Right lobe of liver (tissue), 6 donors: ENCODE data around the gene MOBP. TPM values are rescaled to one million over a fixed set of nuclear protein-coding genes. Genes with fewer than 3 reads are reported as not detected.

Source experiments
- ATAC-seq, 4 donors: fragments of 200-7000 bp; cut with Tn5 transposase; one replicate each; pipeline ENCODE4 v1.9.1; 2020; ENCODE audit warnings: mild to moderate bottlenecking in 4 of 4, moderate library complexity in 4 of 4
- DNase-seq, 3 donors: peaks; one replicate each; pipeline ENCODE4 v3.0.0-alpha.2; 2020
- H3K27ac ChIP-seq, 3 donors: fragments of 200-600 bp; one replicate each; pipeline ENCODE4 v1.8.0; 2022
- H3K27me3 ChIP-seq, 2 donors: fragments of 200-600 bp; one replicate each; pipeline ENCODE4 v1.8.0; 2022
- H3K36me3 ChIP-seq, 4 donors: fragments of 200-600 bp; sonication (generic) in 1 of 4; one replicate each; pipeline versions ENCODE4 v1.5.1 to v1.8.0; 2017 to 2022; ENCODE audit warnings: control low read depth in 1 of 4
- H3K4me1 ChIP-seq, 4 donors: fragments of 200-600 bp; sonication (generic) in 1 of 4; one replicate each; pipeline versions ENCODE4 v1.5.1 to v1.8.0; 2017 to 2022; ENCODE audit warnings: control low read depth in 1 of 4
- H3K4me3 ChIP-seq, 3 donors: fragments of 200-600 bp; one replicate each; pipeline ENCODE4 v1.8.0; 2022
- H3K9me3 ChIP-seq, 4 donors: fragments of 200-600 bp; sonication (generic) in 1 of 4; one replicate each; pipeline versions ENCODE4 v1.5.1 to v1.8.0; 2017 to 2022; ENCODE audit warnings: control low read depth in 1 of 4
- POLR2A ChIP-seq: fragments of 450-650 bp; IDR thresholded peaks from one replicate; pipeline ENCODE4 v1.6.1; 2017; ENCODE audit warnings: antibody characterized with exemption, mild to moderate bottlenecking
- WGBS: methylation state at CpG from one replicate; pipeline ENCODE4 v1.1.6; 2018; ENCODE audit warnings: low coverage, low lambda C conversion rate; ENCODE audit not compliant: insufficient coverage; ENCODE audit errors: missing lambda C conversion rate; 5-methylcytosine and 5-hydroxymethylcytosine counted together
- intact Hi-C, 2 donors: fragments of 100-400 bp; cut with DNase I; formaldehyde crosslinking; loops; one replicate each; pipeline versions ENCODE4 v1.11.2 to v1.14.1; 2022
- total RNA-seq, 6 experiments: library from RNA; depleted of rRNA in 2 of 6; stranded (reverse); fragments of >200 nt in 2 of 6; fragmentation: NEBNext Ultra II Directional in 3 of 6; extraction: Animal tissue kit (Norgen Biotek cat#: 25700) in 3 of 6; gene quantifications; one replicate each; pipeline versions ENCODE4 v1.1.0 to v1.2.4, GENCODE V29; 2016 to 2023
- TF ChIP-seq, protein P1 (sequence below), 4 donors: fragments of 200-600 bp in 3 of 4; fragments of 450-650 bp in 1 of 4; IDR thresholded peaks; one replicate each; pipeline versions ENCODE4 v1.5.1 to v1.8.0; 2016 to 2022; ENCODE audit warnings: antibody characterized with exemption in 4 of 4, mild to moderate bottlenecking in 2 of 4
- donor health status: DM: no; HTN: yes; CAD: no.
- donor health status: DM: no; HTN: no; CAD: no.
- donor health status: DM: no; HTN: no; CAD: no.
- donor health status: DM: no; HTN: yes; CAD: no.
- donor health status: DM: no; HTN: yes; CAD: no.

Gene MOBP
- total RNA-seq, 6 experiments from 2014 or later, result not detected

DNA sequence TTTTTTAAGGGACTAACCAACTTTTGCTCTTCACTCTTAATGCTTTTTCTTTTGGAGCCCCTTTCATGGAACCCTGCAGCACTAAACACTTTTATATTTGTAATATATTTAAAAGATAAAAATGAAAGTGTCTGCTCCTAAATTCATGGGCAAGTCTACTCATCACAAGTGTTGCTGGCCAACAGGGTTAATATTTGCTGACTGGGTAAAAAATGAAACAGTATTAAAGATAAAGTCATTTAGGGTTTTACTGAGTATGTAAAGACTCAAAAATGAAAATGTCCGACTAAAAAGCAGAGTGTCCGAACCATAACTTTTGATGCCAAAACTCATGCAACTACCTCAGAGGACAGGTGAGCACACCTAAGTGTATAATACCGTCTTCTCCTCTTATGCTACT, 54.0 kb downstream of the MOBP start:
- Histone ChIP-seq H3K9me3 (no peaks in the 10 kb centered on the region), H3K36me3 (no peaks in the 10 kb centered on the region), H3K4me3 (no peak overlapping the region), H3K27ac (no peak overlapping the region), H3K4me1 (no peaks in the 10 kb centered on the region), H3K27me3 (no peaks in the 10 kb centered on the region)
- intact Hi-C loops, result no loop called here
- ATAC-seq (no peak), DNase-seq (no peak)
- no peak for TF ChIP-seq POLR2A
- TF ChIP-seq, protein P1, sequence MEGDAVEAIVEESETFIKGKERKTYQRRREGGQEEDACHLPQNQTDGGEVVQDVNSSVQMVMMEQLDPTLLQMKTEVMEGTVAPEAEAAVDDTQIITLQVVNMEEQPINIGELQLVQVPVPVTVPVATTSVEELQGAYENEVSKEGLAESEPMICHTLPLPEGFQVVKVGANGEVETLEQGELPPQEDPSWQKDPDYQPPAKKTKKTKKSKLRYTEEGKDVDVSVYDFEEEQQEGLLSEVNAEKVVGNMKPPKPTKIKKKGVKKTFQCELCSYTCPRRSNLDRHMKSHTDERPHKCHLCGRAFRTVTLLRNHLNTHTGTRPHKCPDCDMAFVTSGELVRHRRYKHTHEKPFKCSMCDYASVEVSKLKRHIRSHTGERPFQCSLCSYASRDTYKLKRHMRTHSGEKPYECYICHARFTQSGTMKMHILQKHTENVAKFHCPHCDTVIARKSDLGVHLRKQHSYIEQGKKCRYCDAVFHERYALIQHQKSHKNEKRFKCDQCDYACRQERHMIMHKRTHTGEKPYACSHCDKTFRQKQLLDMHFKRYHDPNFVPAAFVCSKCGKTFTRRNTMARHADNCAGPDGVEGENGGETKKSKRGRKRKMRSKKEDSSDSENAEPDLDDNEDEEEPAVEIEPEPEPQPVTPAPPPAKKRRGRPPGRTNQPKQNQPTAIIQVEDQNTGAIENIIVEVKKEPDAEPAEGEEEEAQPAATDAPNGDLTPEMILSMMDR (IDR thresholded peaks at IDR 0.05), result no peak
- WGBS, result 62% methylated on average over 3 of the region's 3 CpGs

DNA sequence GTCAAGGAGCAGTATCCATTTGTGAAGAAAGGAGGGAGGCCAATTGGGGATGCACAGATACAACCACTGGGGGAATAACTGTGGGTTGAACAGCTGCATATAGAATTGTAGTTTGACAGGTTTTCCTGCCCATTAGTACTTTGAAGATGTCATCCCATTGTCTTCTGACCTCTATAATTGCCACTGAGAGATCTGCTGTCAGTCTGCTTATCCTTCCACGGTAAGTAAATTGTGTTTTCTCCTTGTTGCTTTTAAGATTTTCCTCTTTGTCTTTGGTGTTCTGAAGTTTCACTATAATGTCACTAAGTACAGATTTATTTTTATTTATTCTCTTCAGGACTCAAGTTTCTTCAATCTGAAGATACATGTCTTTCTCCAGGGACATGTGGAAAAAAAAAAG, 56.6 kb downstream of the MOBP start:
- ATAC-seq (no peak), DNase-seq (no peak)
- Histone ChIP-seq H3K27me3 (no peaks in the 10 kb centered on the region), H3K4me3 (no peak overlapping the region), H3K27ac (no peak overlapping the region), H3K36me3 (no peaks in the 10 kb centered on the region), H3K9me3 (no peaks in the 10 kb centered on the region), H3K4me1 (no peaks in the 10 kb centered on the region)
- TF ChIP-seq, protein P1 (IDR thresholded peaks at IDR 0.05), result no peak
- TF ChIP-seq POLR2A, result no peak
- WGBS, result 65% methylated on average over 1 of the region's 1 CpG
- intact Hi-C loops, result no loop called here

DNA sequence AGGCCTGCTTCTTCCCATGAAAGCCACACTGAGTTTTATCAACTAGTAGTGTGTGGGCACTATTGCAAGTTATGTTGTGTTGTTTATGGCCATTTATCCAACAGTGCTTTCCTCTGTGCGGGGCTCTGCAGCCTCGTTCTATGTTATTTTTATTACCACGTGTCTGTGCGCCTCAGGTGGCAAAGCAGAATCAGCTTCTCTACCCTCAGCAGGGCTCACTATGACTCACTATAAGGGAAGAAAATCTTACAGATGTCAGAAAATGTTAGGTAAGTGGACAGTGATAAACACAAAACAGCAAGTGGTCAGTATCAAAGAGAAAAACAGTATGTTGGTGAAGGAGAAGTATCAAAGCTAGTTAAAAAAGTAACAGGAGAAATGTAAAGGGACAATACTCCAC, 61.4 kb downstream of the MOBP start:
- Histone ChIP-seq H3K4me1 (no peaks in the 10 kb centered on the region), H3K36me3 (no peaks in the 10 kb centered on the region), H3K27me3 (no peaks in the 10 kb centered on the region), H3K9me3 (no peaks in the 10 kb centered on the region), H3K4me3 (no peak overlapping the region), H3K27ac (no peak overlapping the region)
- 88% methylated on average over 4 of the region's 4 CpGs for WGBS
- intact Hi-C loops, result no loop called here
- DNase-seq (no peak), ATAC-seq (no peak)
- TF ChIP-seq POLR2A, result no peak
- TF ChIP-seq, protein P1 (IDR thresholded peaks at IDR 0.05), result no peak

DNA sequence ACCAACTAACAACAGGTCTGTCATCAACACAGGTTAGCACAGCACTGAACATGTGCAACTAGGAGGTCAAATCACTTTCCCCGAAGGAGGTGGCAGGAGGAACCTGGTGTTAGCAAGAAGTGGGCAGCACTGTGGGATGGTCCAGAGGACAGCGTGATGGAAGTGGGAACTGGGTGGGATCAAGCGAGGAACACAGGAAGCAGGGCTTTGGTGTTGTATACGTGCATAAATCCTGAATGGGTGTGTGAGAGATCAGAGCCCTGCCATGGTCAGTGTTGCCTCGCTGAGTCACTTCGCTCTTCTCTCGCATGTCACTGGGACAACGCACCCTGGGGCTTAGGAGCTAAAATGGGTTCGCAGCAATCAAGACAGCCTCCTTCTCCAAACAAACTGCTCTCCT, 62.1 kb downstream of the MOBP start:
- DNase-seq (no peak), ATAC-seq (no peak)
- H3K36me3 ChIP-seq, result no peaks in the 10 kb centered on the region
- TF ChIP-seq, protein P1 (IDR thresholded peaks at IDR 0.05), result no peak
- no peak for TF ChIP-seq POLR2A
- H3K27ac ChIP-seq, result no peak overlapping the region
- H3K4me1 ChIP-seq, result no peaks in the 10 kb centered on the region
- no peak overlapping the region for H3K4me3 ChIP-seq
- intact Hi-C loops, result no loop called here
- H3K9me3 ChIP-seq, result no peaks in the 10 kb centered on the region
- WGBS, result 69% methylated on average over 4 of the region's 9 CpGs
- H3K27me3 ChIP-seq, result no peaks in the 10 kb centered on the region

DNA sequence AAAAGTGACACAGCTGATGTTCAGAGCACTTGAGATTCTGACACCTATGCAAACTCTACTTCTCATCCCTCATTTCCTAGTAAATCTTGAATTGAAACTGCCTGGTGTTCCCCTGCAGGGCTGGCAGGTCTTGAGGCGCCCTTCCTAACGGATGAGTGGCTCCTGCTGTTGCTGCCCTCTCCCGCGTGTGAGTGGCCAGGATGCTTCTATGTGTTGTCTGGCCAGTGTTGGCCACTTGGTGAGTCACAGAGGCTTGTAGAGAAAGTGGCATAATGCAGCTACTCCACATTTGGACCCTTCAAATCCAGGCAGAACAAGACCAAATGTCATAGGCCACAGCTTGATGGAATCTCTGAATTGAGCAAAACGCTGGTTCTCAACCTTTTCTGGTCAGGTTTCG, 63.6 kb downstream of the MOBP start:
- intact Hi-C loops, result no loop called here
- Histone ChIP-seq H3K36me3 (no peaks in the 10 kb centered on the region), H3K4me3 (no peak overlapping the region), H3K27ac (no peak overlapping the region), H3K9me3 (no peaks in the 10 kb centered on the region), H3K4me1 (no peaks in the 10 kb centered on the region), H3K27me3 (no peaks in the 10 kb centered on the region)
- ATAC-seq (no peak), DNase-seq (no peak)
- TF ChIP-seq, protein P1 (IDR thresholded peaks at IDR 0.05), result no peak
- no peak for TF ChIP-seq POLR2A
- 61% methylated on average over 4 of the region's 6 CpGs for WGBS
